NOMO-1 (cell line): ENCODE results near the gene PTPRN2.

Experiments used
- DNase-seq, 2 experiments: peaks; one replicate each; lab custom pipeline; 2025; ENCODE audit not compliant: unreplicated experiment in 2 of 2; lab: John Stamatoyannopoulos, UW

Gene PTPRN2

DNA sequence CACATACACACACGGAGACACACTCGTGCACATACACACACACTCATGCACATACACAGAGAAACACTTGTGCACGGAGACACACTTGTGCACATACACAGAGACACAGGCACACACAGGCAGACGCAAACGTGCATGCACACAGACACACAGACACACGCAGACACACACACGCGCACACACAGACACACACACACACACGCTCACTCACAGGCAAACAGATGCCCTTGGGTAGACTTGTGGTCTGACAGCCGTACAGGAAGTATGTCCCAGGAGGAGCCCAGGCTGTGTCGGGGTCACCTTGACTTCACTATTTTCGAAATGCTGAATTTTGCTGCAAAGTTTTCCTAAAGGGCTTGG, 712.8 kb downstream of the PTPRN2 start:
- peak in 1 of 2 experiments; percentile 29 for DNase-seq

DNA sequence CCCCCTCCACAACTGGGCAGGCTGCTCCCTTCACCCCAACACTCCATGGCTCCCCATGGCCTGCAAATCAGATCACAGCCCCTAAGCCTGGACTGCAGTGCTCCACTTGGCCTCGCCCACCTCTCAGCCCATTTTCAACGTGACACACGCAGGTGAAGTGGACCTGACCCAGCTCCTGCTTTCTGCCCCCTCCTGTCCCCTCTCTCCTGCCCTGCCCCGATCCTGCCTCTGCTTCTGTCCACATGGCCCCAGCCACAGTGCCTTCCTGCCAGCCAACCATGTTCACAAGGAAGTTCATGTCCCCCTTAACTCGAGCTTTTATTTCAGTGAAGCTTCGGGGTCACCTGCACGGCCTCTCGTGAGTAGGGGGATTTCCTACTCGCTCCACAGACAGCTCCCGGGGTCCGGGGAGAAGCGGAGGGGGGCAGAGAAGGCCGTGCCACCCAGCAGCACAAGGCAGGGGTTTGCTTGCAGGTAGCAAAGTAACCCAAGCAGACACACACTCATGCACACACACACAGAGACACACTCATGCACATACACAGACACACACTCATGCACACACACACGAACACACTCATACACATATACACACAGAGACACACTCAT, 713.3 kb downstream of the PTPRN2 start:
- no peak for DNase-seq

DNA sequence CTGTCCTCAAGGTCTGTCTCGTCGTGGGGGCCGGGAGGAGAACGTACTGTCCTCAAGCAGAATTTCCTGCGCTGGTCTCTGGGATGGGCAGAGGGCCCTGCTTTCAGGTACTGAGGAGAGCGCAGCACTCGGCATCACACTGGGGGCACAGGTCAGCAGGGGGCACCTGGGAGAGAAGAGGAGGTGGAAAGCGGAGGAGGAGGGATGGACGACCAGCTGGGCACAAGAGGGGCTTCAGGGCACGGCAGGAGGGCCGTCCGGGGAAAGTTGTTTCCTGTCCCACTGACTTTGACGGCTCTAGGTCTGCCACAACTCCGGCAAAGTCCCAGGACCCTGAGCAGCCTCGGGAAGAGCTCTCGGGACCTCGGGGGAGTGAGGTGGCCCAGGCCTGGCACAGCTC, 714.0 kb downstream of the PTPRN2 start:
- DNase-seq: no peak

DNA sequence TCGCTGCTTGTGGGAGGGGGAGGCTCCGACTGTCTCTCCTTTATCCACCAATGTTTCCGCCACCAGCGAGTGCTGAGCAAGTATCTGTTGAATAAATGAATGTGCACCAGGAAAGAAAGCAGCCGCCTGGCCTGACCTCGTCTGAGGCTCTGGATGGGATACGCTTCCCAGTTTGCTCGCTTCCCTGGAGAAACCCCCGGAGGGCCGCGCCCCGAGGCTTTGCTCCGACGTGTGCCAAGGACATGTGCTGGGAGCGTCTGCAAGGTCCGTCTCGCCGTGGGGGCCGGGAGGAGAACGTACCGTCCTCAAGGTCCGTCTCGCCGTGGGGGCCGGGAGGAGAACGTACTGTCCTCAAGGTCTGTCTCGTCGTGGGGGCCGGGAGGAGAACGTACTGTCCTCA, 714.4 kb downstream of the PTPRN2 start:
- no peak for DNase-seq

DNA sequence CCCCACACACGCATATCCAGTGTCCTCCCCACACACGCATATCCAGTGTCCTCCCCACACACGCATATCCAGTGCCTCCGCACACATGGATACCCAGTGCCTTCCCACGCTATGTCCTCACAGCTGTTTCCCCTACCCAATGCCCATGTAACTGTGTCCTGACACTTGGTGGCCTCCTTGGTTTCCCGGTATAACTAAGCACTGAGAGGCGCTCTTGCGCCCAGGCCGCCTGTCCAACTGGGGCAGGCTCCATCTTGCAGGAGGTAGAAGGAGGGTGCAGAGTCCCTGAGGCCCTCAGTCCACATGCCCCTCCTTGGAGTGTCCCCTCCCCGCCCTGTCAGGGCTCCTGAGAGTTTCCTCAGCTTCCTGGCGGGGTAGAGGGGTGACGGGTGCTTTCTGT, 715.2 kb downstream of the PTPRN2 start:
- DNase-seq: no peak

DNA sequence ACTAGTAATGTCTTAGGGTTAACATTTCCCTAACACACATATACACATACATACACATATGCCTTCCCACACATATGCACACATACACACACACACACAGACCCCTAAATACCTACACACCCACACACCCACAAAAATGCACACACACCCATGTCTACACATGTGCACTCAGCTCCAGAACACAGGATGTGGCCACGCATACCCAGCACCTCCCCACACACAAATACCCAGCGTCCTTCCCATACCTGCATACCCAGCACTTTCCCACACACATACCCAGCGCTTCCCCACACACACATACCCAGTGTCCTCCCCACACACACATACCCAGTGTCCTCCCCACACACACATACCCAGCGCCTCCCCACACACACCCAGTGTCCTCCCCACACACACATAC, 715.9 kb downstream of the PTPRN2 start:
- no peak for DNase-seq

DNA sequence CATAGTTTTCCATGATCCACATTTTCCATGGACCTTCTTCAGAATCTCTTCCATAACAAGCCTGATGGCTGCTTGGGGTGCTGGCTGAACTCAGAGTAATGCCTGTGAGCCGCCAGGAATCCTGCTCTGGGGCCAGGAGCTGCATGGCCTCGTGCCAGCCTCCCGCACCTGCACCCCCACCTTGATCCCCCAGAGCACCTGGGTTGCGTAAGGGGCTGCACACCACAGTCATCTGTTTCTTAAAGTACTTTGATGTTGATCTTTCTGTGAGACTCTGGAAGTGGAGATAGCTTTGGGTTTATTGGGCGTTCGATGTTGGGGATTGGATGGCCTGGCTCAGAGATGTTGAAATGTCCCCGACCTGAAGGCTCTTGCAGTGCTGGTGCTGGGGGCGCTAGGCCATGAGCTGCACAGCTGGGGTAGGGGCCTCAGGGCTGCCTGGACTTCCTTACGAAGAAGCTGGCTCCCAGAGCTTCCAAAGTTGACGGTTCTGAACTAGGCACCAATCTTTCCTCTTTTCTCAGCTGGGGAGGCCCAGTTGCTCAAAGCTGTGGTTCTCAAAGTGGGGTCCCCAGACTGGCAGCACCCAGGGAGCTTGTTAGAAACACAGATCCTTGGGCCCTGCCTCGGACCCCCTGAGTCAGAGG, 716.9 kb downstream of the PTPRN2 start:
- DNase-seq: no peak

DNA sequence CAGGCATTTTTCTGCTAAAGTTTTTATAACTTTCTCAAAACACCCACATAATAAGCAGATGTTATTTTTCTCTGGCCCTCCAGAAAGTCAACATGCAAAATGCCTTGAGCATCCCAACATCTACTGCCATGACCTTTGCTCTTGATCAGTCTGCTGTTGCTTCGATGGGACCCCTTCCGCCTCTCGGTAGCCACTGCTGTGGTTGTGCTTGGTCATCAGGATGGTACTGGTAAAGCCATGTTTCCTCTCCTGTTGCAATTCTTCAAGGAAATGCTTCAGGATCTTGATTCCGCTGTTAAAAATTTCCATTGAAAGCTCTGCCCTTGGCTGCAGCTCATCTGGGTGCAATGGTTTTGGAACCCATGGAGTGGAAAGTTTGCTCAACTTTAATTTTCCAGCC, 717.8 kb downstream of the PTPRN2 start:
- no peak for DNase-seq

DNA sequence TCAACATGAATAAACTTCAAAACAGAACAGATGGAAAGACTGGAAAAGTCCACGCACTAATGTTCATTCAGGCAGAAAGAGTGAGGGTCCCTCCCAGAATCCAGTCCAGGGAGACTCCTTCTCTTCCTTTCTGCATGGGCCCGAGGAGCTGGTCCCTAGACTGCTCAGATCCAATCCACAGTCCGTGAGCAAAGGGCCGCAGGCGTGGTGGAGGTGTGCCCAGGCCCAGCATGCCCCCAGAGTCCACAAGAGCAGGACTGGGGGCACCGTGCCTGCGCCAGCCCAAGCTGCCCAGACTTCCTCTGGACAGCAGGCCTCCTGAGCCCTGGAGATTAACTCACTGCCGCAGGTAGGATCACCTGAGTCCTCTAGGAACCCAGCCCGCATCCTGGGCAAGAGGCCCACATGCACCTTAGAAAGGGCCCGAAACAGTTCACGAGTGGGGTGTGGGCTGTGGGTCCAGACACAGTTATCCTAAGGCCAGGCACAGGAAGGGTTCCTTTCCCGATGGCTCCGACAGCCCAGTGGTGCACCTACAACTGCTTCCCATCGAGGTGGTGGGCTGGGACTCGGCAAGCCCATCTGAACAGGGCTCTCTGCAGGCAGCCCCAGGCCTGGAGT, 719.8 kb downstream of the PTPRN2 start:
- no peak for DNase-seq

DNA sequence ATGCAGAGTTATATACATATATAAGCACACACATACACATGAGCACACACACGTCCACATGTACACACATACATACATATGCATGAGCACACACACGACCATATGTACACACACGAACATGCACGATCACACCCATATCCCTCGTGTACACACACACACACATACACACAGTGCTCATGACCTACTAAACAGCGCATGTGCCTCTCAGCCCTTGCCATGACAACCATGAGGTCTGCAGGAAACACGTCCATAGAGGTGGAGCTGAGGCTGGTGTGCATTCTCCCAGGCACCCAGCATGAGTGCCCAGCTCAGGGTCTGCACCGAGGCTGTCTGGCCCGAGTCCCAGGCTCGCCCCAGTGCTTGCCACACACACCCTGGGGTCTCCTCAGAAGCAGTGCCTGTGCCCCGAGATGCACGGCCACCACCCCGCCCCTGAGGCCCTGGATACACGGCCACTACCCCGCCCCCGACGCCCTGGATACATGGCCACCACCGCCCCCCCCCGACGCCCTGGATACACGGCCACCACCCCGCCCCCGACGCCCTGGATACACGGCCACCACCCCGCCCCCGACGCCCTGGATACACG, 721.2 kb downstream of the PTPRN2 start:
- DNase-seq: no peak

DNA sequence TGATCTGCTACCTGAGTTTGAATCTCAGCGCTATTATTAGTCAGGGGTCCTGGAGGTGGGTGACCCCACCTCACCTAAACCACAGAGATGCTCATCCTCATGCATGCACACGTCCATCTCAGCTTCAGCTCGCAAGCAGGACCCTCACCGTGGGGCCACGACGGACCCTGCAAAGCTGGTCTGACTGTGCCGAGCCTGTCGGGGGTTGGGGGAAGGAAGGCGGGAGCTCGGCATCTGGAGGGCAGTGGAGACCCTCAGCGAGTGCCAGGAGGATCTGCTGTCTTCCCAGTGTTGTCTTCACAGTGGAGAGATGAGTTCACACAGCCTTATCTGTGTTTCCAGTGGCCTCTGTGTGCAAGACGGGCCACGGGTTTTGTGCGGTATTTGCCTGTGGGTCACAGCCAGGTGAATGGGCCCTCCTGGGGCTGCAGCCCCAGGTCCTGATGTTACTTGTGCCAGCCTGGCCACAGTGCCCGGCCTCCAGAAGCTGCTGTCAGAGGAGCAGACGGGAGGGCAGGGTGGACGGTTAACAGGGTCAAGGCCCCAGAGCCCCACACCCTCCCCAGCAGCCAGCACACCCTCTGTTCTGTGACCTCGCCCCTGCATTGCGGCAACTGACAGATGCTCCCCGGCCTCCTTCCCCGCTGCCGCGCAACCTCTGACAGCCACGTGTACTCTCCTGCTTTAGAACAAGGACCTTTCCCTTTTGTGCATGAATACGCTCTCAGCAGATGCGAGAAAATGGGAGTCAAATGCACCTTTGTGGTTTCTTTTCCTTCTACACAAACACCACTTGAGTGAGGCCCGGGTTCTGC, 722.1 kb downstream of the PTPRN2 start:
- DNase-seq: no peak

DNA sequence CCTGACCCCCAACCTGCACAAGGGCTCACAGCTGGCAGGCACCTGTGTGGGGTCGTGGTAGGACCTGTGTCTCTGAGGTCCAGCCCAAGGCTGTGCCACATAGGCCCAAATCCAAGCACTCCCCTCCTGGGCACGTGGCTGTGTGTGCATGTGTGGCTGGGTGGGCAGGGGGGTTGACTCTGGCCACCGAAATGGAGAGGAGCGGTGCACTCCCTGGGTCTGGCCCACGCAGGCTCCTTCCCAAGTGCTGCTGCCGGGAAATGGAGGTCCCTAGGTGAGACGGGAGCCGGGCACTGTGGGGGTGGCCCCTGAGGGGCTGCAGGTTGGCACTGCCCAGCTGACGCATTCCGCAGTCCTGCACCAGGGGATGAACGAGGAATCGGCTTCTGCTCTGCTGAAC, 722.7 kb downstream of the PTPRN2 start:
- no peak for DNase-seq

DNA sequence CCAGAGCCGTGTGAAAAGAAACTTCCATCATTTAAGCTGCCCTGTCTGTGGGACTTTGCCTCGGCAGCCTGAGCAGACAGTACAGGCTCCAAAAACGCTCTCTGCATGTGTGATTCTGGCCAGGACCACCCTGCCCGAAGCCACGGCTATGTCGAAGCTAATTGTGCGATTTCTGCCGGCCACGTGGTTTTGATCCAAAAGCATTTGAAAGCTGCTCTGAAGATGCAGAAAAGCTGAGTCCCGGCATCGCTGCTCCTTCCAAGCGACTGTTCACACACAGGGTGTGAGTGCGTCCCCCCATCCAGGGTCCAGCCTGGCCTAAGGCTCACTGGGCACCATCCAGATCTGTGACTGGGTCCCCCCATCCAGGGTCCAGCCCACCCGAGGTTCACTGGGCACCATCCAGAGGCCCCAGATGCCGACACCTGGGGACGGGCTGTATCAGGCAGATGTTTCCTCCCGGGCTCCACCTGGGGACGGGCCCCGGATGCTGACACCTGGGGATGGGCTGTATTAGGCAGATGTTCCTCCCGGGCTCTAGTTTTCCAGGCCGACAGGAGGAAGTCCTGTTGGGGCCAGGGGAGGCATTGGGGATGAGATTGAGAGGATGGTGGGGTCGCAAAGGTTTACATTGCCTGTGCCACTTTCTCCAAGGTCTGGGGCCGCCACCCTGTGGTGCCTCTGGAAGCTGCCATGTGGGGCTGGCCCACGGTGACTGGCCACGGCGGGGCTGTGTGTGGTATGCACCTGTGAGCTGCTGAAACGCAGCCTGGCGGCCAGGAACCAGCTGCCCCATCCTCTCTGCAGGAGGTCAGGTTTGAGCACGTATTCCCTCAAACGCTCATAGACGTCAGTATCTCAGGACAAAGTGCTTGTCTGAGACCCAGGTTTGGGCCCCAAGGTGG, 723.5 kb downstream of the PTPRN2 start:
- no peak for DNase-seq

DNA sequence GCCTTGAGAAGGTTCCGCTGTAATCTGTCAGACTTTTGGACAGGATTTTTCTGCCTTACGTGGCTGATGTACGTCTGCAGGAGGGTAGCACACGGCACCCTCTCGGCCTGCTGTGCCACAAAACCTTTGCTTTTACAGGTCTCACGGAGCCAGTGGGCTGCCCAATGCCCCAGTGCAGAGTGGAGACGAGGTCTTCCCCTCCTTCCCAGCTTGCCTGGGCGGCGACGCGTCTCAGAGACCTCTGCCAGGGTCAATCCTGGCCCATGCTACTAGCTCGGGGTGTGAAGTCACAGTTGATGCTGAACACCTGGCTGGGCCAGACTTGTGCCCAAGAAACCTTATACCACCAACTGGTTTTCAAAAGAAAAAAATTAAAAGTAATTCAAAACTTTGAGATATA, 724.4 kb downstream of the PTPRN2 start:
- no peak for DNase-seq

DNA sequence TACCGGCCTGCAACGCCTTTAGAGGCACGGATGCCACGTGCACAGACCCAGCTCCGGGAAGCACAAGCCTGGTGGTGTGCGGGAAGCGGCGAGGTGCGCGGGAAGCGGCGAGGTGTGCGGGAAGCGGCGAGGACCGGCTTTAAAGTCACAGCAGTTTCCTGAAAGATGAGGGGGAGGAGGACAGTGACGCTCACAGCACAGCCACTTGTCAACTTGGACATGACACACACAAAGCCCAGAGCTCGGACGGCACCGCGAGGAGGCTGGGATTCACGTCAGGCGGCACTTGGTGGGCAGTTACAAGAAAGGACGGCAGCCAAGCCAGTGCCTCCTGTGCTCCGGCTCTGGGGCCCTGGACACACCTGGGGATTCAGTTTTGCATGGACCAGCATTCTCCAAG, 724.9 kb downstream of the PTPRN2 start:
- no peak for DNase-seq

DNA sequence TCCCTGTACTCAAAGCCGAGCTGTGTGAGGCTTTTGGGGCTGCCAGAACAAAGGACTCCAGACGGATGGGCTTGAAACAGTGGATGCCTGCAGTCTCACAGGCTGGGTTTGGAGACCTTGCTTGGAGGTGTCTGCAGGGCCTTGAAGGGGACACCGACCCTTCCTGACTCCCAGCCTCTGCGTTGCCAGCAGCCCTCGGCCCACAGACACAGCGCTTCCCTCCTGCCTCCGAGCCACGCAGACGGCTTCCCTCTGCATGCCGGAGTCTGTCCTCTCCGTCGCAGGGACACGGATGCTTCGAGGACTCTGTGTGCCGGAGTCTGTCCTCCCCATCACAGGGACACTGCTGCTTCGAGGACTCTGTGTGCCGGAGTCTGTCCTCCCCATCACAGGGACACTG, 726.1 kb downstream of the PTPRN2 start:
- no peak for DNase-seq

DNA sequence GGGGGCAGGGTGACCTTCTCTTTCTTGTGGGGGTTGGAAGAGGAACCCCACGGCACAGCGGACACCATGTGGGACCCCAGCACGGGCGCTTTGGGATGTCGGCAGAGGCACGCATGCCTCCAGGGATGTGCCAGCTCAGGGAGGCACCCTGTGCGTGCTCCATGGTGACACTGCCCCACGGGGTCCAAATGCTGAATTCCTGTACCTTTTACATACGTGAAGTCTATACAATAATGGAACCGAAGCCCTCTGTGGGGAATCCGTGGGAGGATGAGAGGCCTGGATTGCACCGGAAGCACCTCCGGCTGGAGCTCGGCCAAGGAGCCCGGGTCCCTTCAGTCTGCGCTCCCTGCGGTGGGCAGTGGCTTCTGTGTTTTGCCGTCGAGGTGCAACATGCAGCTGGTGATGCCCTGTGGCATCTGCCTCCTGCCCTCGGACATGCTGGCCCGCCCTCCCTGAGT, 726.6 kb downstream of the PTPRN2 start:
- DNase-seq: no peak

DNA sequence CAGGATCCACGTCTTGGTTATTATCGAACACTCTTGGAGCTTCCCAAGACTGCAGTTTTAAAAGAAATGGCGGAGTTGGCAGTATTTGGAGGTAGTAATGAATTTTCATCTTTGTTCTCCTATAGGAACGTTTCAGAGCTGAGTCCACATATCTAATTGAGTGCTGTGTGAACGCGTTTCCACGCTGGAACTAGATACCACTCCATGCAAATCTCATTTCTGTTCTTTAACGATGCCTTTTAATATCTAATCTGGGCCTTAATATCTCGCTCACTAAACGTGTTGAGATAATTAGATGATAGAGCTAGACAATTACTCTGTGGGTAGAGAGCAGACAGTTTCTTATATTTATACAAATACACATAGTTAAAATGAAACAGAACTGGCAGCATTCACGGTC, 727.2 kb downstream of the PTPRN2 start:
- no peak for DNase-seq

DNA sequence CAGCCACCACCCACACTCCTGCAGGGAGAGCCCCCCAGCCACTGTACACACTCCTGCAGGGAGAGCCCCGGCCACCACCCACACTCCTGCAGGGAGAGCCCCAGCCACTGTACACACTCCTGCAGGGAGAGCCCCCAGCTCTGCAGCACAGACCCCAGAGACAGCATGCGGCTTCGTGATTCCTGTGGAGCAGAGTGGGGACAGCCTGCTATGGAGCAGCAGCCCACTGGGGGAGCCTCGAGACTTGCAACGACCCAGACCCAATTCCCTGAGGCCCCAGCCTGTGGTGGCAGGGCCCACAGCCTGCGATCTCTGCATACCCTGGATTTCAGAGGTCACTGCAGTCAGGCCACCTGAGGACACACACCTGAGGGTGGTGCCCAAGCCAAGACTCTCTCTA, 727.7 kb downstream of the PTPRN2 start:
- no peak for DNase-seq

DNA sequence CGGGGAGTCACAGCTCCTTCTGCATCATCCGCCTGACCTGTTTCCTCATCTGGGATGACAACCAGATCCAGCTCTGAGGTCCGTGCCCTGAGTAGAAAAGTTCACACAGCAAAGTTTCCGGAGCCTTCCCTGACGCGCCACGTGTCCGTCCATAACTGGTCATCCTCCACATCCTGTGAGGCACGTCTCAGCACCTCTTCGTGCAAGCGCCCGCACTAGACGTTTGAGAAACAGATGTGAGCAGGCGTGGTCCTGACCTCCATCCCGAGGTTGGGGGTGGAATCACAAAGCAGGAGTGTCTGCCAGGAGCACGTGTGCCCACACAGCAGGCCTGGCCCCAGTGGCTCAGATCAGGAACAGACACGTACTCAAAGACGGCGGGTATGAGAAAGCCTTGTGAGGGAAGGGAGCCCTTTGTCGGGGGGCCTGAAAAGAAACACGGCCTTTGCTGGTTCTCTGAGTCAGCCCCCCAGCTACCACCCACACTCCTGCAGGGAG, 730.0 kb downstream of the PTPRN2 start:
- no peak for DNase-seq
